WI38 (cell line): ENCODE data around the gene GRIP2.

Experiments
- H3K4me3 ChIP-seq: 2 replicates; pipeline ENCODE4 v1.5.1; 2011; ENCODE audit warnings: low read depth, mild to moderate bottlenecking, control low read depth, low read length
- CTCF ChIP-seq: IDR thresholded peaks from 2 replicates; pipeline ENCODE4 v1.5.1; 2012; ENCODE audit warnings: low read depth, mild to moderate bottlenecking, control low read depth, low read length

GRIP2 gene

GRCh38 chr3:14569474-14570000 is 29.4 kb upstream of the GRIP2 start:
- H3K4me3 ChIP-seq: no peak overlapping the region
- no peak for TF ChIP-seq CTCF

- H3K4me3 ChIP-seq: no peak overlapping the region
- TF ChIP-seq CTCF: no peak
Observed at GRCh38 chr3:14568269-14568668, 28.1 kb upstream of the GRIP2 start.

GRCh38 chr3:14566812-14567211 is 26.7 kb upstream of the GRIP2 start:
- H3K4me3 ChIP-seq: no peak overlapping the region
- no peak for TF ChIP-seq CTCF

- H3K4me3 ChIP-seq: no peak overlapping the region
- TF ChIP-seq CTCF: no peak
Observed at GRCh38 chr3:14565868-14566588, 25.9 kb upstream of the GRIP2 start.

- H3K4me3 ChIP-seq: no peak overlapping the region
- no peak for TF ChIP-seq CTCF
Observed at GRCh38 chr3:14564741-14565140, 24.6 kb upstream of the GRIP2 start.

GRCh38 chr3:14563946-14564539 is 23.9 kb upstream of the GRIP2 start:
- no peak overlapping the region for H3K4me3 ChIP-seq
- TF ChIP-seq CTCF: no peak

GRCh38 chr3:14562121-14562890 is 22.2 kb upstream of the GRIP2 start:
- no peak overlapping the region for H3K4me3 ChIP-seq
- TF ChIP-seq CTCF: no peak
